GM08714 (cell line): ENCODE data around the gene PRDM16.

Source experiments
- H3K4me3 ChIP-seq: fragments of 200-500 bp; sonication (Bioruptor generic); 2 replicates; pipeline ENCODE4 v1.5.1; 2014; ENCODE audit warnings: mild to moderate bottlenecking, low read length, inconsistent platforms
- ZNF274 ChIP-seq: IDR thresholded peaks from 2 replicates; pipeline ENCODE4 v1.6.1; 2012; ENCODE audit warnings: mild to moderate bottlenecking, low read depth, low read length

Gene PRDM16

DNA sequence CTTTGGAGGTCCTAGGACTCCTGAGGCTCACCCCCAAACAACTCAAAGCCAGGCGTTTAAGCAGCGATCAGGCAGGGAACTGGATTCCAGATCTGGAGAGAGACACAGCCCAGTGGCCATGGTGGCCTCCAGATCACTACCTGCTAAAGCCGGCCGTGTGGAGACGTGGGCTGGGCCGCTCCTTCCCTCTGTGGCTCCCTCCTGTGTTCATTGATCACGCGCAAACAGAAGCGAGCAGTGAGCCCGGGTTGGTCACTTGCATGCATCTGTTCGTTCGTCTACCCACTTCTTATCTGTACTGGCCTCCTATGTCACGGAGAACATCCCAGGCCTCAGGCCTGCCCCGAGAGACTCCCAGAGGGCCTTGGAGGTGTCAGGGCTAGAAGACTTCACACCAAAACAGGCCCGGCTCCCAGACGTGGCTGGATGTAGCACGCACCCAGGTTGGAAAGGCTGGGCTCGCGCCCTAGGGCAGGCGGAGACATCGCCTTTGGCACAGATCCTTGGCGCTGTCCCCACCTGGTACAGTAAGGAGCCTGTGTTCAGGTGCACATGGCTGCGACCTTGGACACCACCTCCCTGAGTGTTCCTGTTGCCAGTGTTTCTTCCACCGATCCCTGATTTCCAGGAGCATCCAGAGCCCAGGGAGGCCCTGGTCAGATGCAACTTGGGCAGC is 308.7 kb downstream of the PRDM16 start:
- no peak for TF ChIP-seq ZNF274
- H3K4me3 ChIP-seq, result no peak overlapping the region

DNA sequence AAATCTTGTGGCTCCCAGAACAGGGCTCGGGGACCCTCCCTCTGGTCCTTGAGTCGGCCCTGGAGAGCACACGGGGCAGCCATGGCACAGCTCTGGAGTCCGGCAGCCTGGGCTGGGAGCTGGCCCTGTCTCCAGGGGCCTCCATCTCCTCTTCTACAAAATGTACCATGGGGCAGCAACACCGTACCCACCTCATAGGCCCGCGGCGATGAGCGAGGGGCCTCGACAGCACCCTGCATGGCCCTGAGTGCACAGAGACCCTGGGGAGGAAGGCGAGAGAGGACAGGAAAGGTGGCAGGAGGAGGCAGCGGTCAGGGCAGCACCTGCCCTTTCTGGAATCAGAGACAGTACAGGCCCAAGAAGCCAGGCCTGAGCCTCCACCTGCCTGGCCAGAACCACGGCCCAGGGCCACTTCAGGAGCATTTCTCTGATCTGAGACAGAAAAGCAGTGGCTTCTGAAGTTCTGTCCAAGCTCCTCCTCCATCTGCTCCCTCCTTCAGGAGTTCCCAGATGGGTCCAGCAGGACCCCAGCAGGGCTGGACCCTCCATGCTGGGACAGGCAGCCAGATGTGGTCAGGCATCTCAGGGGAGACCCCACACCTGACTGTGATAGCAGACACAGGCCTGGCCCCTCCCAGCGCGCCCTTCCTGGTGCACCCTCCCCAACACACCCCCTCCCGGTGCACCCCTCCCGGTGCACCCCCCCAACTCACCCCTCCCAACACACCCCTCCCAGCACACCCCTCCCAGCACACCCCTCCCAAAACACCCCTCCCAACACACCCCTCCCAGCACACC is 309.6 kb downstream of the PRDM16 start:
- TF ChIP-seq ZNF274, result no peak

DNA sequence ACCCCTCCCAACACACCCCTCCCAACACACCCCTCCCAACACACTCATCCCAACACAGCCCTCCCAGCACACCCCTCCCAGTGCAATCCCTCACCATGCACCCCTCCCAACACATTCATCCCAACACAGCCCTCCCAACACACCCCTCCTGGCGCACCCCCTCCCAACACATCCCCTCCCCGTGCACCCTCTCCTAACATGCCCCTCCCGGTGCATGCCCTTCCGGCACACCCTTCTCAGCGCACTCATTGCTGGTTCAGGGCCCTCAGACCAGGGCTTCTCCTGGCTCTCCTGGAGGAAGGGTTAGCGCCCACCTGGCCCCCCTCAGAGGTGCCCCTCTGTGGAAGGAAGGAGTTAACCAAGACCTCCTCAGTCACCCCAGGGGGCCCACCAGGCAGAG is 310.9 kb downstream of the PRDM16 start:
- no peak for TF ChIP-seq ZNF274
- H3K4me3 ChIP-seq, result no peak overlapping the region

More for the DNA sequence above, 309.6 kb downstream of the PRDM16 start:
- H3K4me3 ChIP-seq, result no peak overlapping the region

DNA sequence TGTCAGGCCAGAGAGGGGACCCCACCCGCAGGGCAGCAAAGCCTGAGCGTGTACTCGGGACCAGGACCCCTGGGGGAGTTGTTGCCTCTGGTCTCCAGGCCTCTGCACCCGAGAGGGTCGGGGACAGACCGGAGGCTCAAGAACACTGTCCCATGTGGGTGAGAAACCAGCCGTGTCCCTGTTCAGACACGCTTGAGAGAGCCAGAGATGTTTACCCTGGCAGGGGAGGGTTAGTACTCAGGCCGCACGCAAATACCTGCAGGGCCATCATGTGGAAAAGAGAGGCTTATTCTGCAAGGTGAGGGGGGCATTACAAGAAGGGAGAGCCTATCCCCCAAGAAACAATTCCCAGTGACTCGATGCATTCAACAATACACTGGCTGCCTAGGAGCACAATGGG is 311.5 kb downstream of the PRDM16 start:
- H3K4me3 ChIP-seq, result no peak overlapping the region
- TF ChIP-seq ZNF274, result no peak

DNA sequence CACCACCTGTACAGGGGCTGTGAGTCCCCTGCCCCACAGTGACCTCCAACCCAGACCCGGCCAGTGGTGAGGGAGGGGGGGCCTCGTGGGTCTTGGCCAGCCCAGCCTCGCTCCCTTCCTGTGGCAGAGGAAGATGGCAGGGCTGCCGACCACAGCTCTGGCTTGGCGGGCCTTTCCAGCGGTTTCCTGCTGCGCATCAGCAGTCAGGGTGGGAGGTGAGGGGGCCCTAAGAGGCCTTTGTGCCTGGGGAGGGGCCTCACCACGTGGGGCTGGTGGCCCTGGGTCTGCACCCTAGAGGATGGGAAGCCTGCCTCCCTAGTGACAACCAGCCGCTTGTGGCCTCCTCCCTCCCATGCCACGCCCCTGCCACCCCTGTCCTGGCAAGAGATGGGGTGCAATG is 312.9 kb downstream of the PRDM16 start:
- H3K4me3 ChIP-seq, result no peak overlapping the region
- TF ChIP-seq ZNF274, result no peak

DNA sequence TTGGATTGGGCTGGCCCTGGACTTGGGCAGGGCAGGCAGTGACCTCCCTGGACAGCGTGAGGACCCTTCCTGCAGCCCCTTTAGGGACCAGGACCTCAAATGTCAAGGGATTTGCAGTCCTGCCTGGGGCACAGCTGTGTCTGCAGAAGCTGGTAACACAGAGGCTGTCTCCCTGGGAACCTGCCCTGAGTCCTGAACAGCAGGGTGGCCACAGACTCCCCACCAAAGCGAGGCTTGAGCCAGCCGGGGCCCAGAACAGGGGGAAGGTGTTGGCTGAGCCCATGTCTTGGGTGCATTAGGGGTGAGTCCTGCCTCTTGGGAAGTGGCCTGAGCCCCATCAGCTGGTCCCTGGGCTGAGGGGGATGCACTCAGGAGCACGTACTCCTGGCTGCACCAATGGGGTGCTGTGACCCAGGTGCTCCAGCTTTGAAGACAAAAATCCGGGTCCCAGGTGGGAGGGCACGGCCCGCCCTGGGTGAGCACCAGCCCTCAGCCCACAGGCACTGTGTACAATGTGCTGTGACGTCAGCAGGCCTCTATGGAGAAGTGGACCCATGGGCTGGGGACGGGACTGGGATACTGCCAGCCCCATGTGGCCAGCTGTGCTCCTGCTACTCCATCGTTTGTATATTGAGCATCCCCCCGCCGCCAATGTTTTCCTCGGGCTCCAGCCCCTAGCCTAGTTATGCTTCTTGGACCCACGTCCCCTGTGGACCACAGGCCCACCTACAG is 313.5 kb downstream of the PRDM16 start:
- TF ChIP-seq ZNF274, result no peak

DNA sequence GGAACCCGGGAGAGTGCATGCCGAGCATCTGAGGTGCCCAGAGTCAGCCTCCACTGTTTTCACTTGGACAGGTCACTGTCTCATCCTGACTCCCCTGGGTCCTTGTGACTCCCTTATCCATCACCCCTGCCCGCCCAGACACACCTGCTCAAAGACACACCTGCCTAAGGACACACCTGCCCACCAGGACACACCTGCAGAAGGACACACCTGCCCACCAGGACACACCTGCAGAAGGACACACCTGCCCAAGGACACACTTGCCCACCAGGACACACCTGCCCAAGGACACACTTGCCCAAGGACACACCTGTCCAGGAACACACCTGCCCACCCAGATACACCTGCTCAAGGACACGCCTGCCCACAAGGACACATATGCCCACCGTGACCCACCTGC is 314.7 kb downstream of the PRDM16 start:
- TF ChIP-seq ZNF274, result no peak
- no peak overlapping the region for H3K4me3 ChIP-seq

More for the DNA sequence above, 313.5 kb downstream of the PRDM16 start:
- no peak overlapping the region for H3K4me3 ChIP-seq

DNA sequence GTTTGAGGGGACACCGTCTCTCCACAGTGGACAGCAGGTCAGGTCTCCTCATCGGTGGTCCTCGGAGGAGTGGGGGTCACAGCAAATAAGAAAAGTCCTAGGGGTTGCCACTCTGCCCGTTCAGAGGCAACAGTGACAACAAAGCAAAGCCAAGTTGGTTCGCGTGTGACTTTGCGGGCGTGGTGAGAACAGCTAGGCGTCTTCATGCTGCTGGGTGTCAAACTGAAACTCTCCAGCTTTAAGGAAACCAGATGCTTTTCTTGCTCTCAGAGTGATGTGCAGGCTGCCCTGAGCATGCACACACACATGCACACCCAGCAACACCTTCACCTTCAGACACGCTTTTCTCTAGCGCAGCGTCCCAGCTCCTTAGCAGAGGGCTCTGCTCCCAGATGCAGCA is 315.4 kb downstream of the PRDM16 start:
- no peak for TF ChIP-seq ZNF274
- no peak overlapping the region for H3K4me3 ChIP-seq

DNA sequence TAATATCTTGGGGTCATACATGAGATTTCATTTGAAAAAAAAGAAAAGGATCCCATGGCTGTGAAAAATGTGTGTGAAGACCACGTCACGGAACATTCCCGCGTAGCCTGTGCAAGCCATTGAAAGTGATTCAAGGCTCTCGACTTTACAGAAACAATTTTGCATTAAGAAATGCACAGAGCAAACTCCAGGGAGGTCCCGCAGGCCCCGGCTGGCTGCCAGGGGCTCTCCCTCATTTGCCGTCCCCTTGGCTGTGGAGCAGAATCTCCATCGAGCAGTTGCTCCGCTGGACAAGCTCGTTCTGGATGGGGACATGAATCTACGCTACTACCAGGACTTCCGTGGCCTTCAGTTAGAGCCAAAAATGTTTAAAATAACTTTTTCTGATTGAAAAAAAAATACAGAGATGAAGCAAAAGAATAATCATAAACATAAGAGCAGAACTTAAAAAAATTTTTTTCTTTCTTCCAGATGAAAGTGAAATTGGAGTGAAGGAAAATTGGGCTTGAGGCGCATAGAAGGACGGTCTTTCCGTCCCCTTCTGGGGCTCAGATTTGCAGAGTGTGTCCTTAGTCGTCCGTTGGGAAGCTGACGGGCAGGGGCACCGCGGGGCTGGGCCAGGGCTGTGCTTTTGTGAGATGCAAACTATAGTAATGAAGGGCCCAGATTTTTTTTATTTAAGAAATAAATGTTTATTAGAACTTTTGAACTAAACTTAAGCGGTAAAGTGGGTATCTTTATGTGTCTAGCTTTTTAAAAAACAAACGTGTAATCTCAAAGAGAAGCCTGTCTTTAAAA is 317.4 kb downstream of the PRDM16 start:
- TF ChIP-seq ZNF274, result no peak
- H3K4me3 ChIP-seq, result no peak overlapping the region

DNA sequence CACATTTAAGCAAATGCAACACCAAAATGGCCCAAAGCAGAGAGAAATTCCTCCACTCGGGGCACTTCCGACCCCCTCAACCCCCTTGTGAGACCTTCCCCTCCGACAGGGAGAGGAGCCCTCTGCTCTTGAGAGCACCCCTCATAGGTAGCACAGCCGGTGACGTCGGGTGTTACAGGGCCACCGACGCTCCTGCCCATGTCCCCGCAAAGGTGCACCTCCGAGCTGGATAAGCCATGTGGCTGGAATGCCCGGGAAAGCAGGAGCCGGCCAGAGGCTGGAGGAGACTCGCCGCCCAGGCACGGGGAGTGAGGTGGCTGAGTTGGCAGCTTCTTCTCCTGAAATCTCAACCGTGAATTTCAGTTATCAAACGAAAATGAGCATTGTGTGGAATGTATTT is 318.4 kb downstream of the PRDM16 start:
- H3K4me3 ChIP-seq, result no peak overlapping the region
- no peak for TF ChIP-seq ZNF274

DNA sequence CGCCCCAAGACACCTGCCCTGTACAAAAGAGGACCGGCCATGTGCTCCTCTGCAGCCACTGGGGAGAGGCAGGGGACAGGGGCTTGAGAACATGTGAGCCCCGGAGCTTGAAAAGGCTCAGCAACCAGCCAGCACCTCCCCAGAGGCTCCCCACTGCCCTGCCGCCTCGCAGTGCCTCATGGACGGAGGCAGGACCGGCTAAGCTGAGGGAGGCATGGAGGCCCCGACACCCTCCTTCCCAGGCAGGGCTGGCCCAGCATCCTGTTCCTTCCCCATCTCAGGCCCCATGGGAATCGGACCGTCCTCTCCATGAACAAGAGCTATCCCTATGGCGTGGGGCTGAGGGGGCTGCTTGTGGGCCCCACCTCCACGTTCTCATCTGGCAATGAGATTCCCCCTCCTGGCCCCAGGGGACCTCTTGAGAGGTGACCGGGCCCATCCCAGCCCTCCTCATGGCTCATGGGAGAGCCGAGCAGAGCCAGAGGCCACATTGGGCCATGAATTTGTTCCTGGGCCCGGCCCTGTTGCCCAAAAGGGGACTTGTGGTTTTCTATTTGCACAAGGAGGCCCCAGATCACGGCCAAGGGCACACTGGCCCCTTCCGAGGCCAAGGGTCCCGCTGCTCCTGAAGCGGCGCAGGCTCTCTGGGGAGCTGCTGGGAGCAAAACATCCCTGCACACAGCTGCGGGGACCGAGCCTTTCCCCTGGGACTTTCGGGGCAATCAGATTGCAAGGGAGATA is 320.3 kb downstream of the PRDM16 start:
- no peak for TF ChIP-seq ZNF274

DNA sequence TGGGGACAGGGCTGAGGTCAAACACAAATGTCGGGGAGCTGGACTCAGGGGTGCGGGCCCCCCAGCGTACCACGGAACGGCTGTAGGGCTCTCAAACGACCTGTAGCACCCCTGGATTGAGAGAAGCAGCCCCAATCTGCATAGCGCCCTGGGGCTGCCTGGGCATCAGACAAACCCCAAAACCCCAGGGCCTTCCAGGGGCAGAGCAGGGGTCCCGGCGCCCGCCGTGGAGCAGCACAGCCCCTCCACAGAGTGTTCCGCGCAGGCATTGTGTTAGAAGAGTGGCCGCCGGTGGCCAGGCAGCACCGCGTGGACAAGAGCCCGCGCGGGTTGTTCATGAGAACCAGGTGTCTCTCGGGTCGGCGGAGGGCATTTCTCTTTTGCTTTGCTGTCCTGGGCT is 321.3 kb downstream of the PRDM16 start:
- H3K4me3 ChIP-seq, result no peak overlapping the region
- TF ChIP-seq ZNF274, result no peak

More for the DNA sequence above, 320.3 kb downstream of the PRDM16 start:
- no peak overlapping the region for H3K4me3 ChIP-seq

DNA sequence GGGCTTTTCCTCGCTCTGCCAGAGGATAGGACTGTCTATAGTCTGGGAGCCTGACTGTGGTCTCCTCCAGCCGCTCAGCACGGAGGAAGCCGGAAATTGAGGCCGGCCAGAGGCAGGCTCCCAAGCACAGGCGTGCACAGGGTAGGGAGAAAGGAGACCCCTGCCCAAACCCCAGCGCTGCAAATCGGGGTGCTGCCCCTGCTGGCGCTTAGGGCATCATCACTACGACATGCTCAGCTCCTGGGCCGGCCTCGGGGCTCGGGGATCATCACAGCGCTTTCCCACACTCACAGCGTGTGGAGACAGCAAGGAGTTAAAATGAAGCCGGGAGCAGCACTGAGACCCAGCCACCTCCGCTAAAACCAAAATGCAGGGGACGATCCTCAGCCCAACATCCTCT is 322.7 kb downstream of the PRDM16 start:
- no peak overlapping the region for H3K4me3 ChIP-seq
- TF ChIP-seq ZNF274, result no peak
